BLaER1 (cell line): ENCODE data around the gene MOSPD3.

Experiments used
- H3K27ac ChIP-seq: shearing (Covaris generic); formaldehyde crosslinking; 2 replicates; pipeline ENCODE4 v1.8.1; 2022
- H3K27me3 ChIP-seq: shearing (Covaris generic); formaldehyde crosslinking; 2 replicates; pipeline ENCODE4 v1.8.1; 2022
- H3K36me3 ChIP-seq: shearing (Covaris generic); formaldehyde crosslinking; 2 replicates; pipeline ENCODE4 v1.8.1; 2022
- H3K4me1 ChIP-seq: shearing (Covaris generic); formaldehyde crosslinking; 2 replicates; pipeline ENCODE4 v1.8.1; 2022
- H3K4me2 ChIP-seq: shearing (Covaris generic); formaldehyde crosslinking; 2 replicates; pipeline ENCODE4 v1.8.1; 2022
- H3K4me3 ChIP-seq: shearing (Covaris generic); formaldehyde crosslinking; 2 replicates; pipeline ENCODE4 v1.8.1; 2022
- H3K9ac ChIP-seq: shearing (Covaris generic); formaldehyde crosslinking; 2 replicates; pipeline ENCODE4 v1.8.1; 2022
- H3K9me3 ChIP-seq: shearing (Covaris generic); formaldehyde crosslinking; 2 replicates; pipeline ENCODE4 v1.8.1; 2022
- H4K20me1 ChIP-seq: shearing (Covaris generic); formaldehyde crosslinking; 2 replicates; pipeline ENCODE4 v1.8.1; 2022
- Cebpa-rat ChIP-seq: shearing (Covaris generic); IDR thresholded peaks from 2 replicates; pipeline ENCODE4 v1.8.1; 2022

Gene MOSPD3

GRCh38 chr7:100575746-100576383, 36.5 kb upstream of the MOSPD3 start:
- Histone ChIP-seq H4K20me1 (peaks cover 67% of the 10 kb centered on the region), H3K27me3 (peaks cover 5% of the 10 kb centered on the region), H3K4me1 (peaks cover 22% of the 10 kb centered on the region), H3K4me3 (no peak overlapping the region), H3K9me3 (no peaks in the 10 kb centered on the region), H3K27ac (no peak overlapping the region), H3K4me2 (no peak overlapping the region), H3K36me3 (peaks cover 92% of the 10 kb centered on the region), H3K9ac (no peak overlapping the region)
- no peak for TF ChIP-seq Cebpa-rat

- no peaks in the 10 kb centered on the region for H3K9me3 ChIP-seq
- H3K27me3 ChIP-seq = no peaks in the 10 kb centered on the region
- no peak overlapping the region for H3K27ac ChIP-seq
- peaks cover 98% of the 10 kb centered on the region for H3K36me3 ChIP-seq
- no peak for TF ChIP-seq Cebpa-rat
- no peak overlapping the region for H3K4me3 ChIP-seq
- no peak overlapping the region for H3K9ac ChIP-seq
- peaks cover 67% of the 10 kb centered on the region for H4K20me1 ChIP-seq
- no peak overlapping the region for H3K4me2 ChIP-seq
- peaks cover 22% of the 10 kb centered on the region for H3K4me1 ChIP-seq
Observed at GRCh38 chr7:100576384-100576993, 35.9 kb upstream of the MOSPD3 start.

DNA sequence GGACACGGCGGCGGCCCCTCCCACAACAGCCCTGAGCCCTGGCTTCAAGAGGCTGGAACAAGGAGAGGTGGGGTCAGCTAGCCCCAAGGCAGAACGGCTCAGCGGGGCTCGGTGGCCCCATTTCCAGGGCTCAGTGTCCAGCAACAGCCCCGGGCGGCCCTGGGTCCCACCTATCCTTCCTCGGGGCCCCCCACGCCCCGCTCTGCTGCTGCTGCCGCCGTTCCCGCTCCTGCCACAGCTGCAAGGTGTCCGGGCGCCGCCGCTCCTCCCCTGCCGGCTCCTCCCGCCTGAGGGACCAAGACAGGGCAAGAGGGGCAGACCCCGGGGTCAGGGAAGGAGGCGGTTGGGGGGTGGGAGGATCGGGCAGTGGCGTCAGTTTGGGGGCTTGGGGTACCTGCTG, 35.2 kb upstream of the MOSPD3 start:
- no peak overlapping the region for H3K27ac ChIP-seq
- no peaks in the 10 kb centered on the region for H3K9me3 ChIP-seq
- no peak for TF ChIP-seq Cebpa-rat
- peaks cover 67% of the 10 kb centered on the region for H4K20me1 ChIP-seq
- H3K4me3 ChIP-seq = no peak overlapping the region
- no peak overlapping the region for H3K4me2 ChIP-seq
- peaks cover 99% of the 10 kb centered on the region for H3K36me3 ChIP-seq
- peaks cover 22% of the 10 kb centered on the region for H3K4me1 ChIP-seq
- H3K27me3 ChIP-seq = no peaks in the 10 kb centered on the region
- H3K9ac ChIP-seq = no peak overlapping the region

DNA sequence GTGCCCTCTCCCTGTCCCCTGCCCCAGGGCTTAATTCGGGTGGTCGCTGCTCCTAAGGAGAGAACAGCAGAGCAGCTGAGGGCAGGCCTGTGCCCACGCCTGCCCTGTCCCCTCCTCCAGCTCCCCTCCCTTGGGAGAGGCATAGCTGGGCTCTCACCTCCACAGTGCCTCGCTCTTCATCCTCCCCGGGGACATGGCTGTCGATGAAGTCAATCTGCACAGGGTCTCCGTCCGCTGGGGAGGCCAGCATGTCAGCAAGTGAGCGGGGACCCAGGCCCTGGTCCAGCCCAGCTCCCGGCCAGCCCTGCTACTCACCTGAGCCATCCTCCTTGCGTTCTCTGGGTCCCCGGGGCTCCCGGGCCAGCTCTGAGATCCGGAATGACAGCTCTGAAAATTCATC, 34.8 kb upstream of the MOSPD3 start:
- peaks cover 22% of the 10 kb centered on the region for H3K4me1 ChIP-seq
- peaks cover 67% of the 10 kb centered on the region for H4K20me1 ChIP-seq
- no peak overlapping the region for H3K9ac ChIP-seq

DNA sequence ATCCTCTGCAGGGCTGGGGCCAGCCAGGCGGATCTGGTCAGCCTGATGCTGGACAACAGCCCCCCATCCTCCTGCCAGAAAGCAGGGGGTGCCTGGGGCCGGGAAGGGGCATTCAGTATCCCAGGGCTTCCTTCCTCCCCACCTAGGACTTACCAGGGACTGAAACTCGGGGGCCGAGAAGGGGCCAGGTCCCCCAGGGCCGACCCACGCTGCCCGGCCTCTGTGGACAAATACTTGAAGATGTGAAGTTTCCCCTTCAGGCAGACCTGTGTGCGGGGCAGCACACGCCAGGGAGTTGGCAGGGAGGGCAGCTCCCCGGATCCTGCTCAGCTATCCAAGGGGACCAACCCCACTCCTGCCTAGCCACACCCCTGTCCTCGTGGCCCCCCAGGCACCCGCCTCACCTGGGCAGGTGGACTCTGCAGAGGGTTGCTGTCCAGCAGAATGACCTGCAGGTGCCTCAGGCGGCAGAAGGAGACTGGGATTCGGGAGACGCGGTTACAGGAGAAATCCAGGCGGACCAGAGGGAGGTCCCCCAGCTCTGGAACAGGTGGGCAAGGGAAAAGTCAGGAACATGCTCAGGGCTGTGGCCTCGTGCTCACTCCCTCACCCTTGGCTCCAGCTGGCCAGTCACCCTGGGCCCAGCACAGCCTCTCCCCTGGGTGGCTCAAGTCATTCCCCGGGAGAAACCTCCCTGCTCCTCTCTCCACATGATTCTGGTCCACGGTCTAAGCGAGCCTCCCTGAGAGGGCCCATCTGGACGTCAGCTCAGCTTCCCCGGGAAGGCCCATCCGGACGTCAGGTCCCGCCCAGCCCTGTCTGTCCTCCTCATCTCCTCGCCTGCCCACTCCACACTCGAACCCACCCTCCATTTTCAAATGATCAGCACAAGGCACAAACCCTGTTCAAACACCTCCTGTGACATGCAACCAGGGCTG, 33.8 kb upstream of the MOSPD3 start:
- no peak for TF ChIP-seq Cebpa-rat
- H3K4me2 ChIP-seq = no peak overlapping the region
- no peaks in the 10 kb centered on the region for H3K9me3 ChIP-seq
- H3K27me3 ChIP-seq = no peaks in the 10 kb centered on the region
- no peak overlapping the region for H3K27ac ChIP-seq
- peaks cover 90% of the 10 kb centered on the region for H3K36me3 ChIP-seq
- peaks cover 67% of the 10 kb centered on the region for H4K20me1 ChIP-seq
- H3K9ac ChIP-seq = no peak overlapping the region
- H3K4me1 ChIP-seq = peaks cover 28% of the 10 kb centered on the region
- H3K4me3 ChIP-seq = no peak overlapping the region

More for the DNA sequence above, 34.8 kb upstream of the MOSPD3 start:
- no peak overlapping the region for H3K27ac ChIP-seq
- no peaks in the 10 kb centered on the region for H3K9me3 ChIP-seq
- no peak for TF ChIP-seq Cebpa-rat
- H3K27me3 ChIP-seq = no peaks in the 10 kb centered on the region
- H3K4me3 ChIP-seq = no peak overlapping the region
- H3K4me2 ChIP-seq = no peak overlapping the region
- peaks cover 100% of the 10 kb centered on the region for H3K36me3 ChIP-seq

DNA sequence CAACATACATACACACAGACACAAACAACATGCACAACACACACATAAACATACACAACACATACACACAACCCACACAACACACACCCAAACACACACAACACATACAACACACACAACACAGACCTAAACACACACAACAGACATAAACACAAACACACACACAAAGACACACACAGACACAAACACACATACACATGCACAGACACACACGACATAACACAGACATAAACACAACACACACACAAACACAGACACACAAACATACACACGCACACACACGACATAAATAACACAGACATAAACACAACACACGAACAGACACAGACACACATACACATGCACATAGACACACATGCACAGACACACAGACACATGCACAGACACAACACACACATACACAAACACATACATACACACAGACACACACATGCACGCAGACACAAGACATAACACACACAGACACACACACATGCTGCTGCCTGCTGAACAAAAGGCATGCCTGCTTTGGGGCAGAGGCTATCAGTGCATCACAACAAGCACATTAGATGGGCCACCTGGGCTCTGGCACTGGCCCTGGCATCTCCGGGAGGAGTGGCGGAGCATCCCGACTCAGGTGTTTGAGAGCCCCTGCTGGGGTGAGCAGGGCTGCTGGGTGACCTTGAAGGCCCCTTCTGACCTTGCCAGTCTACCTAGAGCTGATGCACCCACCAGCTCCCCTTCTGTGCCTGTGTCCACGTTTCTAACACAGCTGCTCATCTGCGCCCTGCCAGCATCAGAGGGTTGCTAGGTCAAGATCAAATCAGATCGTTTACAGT, 31.7 kb upstream of the MOSPD3 start:
- Histone ChIP-seq H4K20me1 (peaks cover 71% of the 10 kb centered on the region), H3K4me3 (no peak overlapping the region), H3K27ac (no peak overlapping the region), H3K4me2 (no peak overlapping the region), H3K27me3 (no peaks in the 10 kb centered on the region), H3K9me3 (no peaks in the 10 kb centered on the region), H3K9ac (no peak overlapping the region), H3K4me1 (peaks cover 35% of the 10 kb centered on the region), H3K36me3 (peaks cover 69% of the 10 kb centered on the region)
- no peak for TF ChIP-seq Cebpa-rat

- Histone ChIP-seq H3K27ac (peak overlapping the region; percentile 91), H3K9ac (peak overlapping the region; percentile 97), H3K27me3 (no peaks in the 10 kb centered on the region), H4K20me1 (peaks cover 66% of the 10 kb centered on the region), H3K4me2 (peak overlapping the region; percentile 89), H3K4me3 (peak overlapping the region; percentile 98), H3K4me1 (peaks cover 38% of the 10 kb centered on the region), H3K36me3 (peaks cover 54% of the 10 kb centered on the region), H3K9me3 (no peaks in the 10 kb centered on the region)
- TF ChIP-seq Cebpa-rat = no peak
Observed at GRCh38 chr7:100582041-100582579, 30.2 kb upstream of the MOSPD3 start.

DNA sequence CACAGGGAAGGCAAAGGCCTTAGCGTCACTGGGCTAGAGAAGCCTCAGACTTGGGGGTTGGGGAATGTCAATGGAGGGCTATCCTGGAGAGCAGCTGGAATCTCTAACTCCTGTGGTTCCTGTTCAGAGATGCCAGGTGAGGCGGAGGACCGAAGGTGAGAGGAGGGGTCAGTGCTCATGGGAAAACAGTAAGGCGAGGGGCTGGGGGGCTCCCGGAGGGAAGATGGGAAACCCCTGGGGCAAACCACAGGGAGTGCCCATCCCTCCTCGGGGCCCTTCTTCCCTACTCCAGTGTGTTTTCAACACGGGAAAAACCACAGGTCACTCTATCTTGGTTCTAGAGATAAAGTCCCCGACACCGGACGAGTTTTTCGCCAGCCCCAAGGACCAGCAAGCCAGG, 29.7 kb upstream of the MOSPD3 start:
- Histone ChIP-seq H3K36me3 (peaks cover 49% of the 10 kb centered on the region), H3K27ac (peak overlapping the region; percentile 91), H4K20me1 (peaks cover 61% of the 10 kb centered on the region), H3K9me3 (no peaks in the 10 kb centered on the region), H3K4me1 (peaks cover 44% of the 10 kb centered on the region), H3K4me2 (peak overlapping the region; percentile 89), H3K9ac (peak overlapping the region; percentile 97), H3K4me3 (peak overlapping the region; percentile 98), H3K27me3 (no peaks in the 10 kb centered on the region)
- TF ChIP-seq Cebpa-rat = no peak
